NCI-H460 (cell line): Measurements from ENCODE around the gene TXNDC9. TPM values are rescaled to one million over a fixed set of nuclear protein-coding genes. Genes with fewer than 3 reads are reported as not detected.
"Not testable (repeated sequence)": the region's sequence is repeated elsewhere in the genome, so short reads cannot be mapped to it uniquely, and the experiment has no call there.

Experiments
- DNase-seq: peaks from one replicate; pipeline ENCODE4 v3.0.0-alpha.2; 2016; ENCODE audit warnings: low read depth; ENCODE audit errors: extremely low read depth
- polyA plus RNA-seq: library from polyadenylated mRNA; depleted of rRNA; stranded (reverse); fragments of >200 nt; gene quantifications from 2 replicates; pipeline ENCODE4 v1.2.3, GENCODE V29; 2014; cell fraction: nucleus; rRNA removed
- total RNA-seq: library from RNA; depleted of rRNA; stranded (reverse); fragments of >200 nt; shearing (Covaris generic); gene quantifications from 2 replicates; pipeline ENCODE4 v1.2.3, GENCODE V29; 2014; rRNA removed

Gene TXNDC9, protein sequence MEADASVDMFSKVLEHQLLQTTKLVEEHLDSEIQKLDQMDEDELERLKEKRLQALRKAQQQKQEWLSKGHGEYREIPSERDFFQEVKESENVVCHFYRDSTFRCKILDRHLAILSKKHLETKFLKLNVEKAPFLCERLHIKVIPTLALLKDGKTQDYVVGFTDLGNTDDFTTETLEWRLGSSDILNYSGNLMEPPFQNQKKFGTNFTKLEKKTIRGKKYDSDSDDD
- 63.1 and 66.5 TPM in 2 replicates for total RNA-seq
- 44.3 and 45.8 TPM in 2 replicates for polyA plus RNA-seq

GRCh38 chr2:99335911-99336803 lies at the start of gene TXNDC9:
TSS of gene TXNDC9 (minus strand) at chr2:99336333. CDS start at chr2:99333210, 3,123 bp downstream.
- DNase-seq: peak; percentile 99

DNA sequence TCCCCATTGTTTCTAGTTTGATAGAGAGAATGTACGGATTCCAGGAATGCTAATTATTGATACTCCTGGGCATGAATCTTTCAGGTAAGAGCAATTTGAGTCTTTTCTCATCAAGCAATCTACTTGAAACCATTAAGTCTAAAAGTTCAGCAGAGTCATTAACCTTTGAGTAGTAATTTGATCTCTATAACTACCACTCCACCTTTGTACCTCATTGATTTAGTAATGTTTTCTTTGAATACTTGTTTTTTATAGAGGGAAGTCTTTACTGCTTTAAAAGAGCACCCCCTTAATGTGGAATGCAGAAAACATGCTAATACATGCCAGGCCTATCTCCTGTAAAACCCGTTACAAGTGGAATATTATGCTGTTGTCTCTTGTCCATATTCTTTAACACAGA lies 46.0 kb upstream of the TXNDC9 start:
- no peak for DNase-seq

DNA sequence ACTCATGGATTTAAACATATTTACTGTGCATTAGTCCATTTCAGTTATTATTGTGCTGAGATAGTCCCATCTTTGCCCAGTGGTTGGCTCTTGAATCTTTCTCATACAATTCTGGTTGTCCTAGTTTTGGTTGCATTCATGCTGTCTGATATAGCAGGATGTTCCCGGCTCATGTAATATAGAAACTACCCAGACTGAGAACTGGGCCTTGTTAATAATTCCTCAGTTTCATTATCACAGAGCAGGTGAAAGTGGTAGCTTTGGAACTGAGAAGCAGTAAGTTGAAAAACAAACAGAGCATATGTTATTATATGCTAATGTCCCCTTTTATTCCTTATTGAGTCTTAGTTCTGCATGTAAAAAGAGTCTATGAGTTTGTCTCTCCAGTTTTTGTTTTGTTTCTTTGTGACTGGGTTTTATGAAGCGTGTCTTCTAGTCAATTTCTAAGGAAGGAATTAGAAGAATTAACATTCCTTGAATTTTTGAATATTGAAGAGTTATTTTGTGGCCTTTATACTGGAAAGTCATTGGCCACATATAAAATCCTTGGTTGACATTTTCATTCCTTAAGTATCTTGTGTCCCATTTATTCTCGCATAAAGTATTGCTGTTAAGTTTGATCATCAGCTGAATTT lies 44.4 kb upstream of the TXNDC9 start:
- no peak for DNase-seq

DNA sequence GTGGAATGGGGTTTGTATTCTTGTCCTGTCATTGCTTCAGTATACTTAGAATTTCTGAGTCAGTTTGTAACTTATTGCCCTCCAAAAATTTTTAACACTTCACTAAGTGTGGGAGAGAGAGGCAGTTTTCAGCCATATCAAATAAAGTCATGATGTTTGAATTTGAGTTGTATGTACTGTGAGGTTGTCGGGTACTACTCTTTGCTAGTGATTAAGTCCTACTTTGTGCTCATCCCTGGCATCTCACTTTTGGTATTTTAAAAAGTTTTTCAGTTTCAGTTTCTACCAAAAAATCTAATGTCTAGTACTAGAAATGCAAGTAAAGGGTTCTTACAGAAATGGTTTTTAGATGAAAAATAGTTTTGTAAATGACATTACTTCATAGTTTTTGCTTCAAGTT lies 41.7 kb upstream of the TXNDC9 start:
- DNase-seq: no peak

DNA sequence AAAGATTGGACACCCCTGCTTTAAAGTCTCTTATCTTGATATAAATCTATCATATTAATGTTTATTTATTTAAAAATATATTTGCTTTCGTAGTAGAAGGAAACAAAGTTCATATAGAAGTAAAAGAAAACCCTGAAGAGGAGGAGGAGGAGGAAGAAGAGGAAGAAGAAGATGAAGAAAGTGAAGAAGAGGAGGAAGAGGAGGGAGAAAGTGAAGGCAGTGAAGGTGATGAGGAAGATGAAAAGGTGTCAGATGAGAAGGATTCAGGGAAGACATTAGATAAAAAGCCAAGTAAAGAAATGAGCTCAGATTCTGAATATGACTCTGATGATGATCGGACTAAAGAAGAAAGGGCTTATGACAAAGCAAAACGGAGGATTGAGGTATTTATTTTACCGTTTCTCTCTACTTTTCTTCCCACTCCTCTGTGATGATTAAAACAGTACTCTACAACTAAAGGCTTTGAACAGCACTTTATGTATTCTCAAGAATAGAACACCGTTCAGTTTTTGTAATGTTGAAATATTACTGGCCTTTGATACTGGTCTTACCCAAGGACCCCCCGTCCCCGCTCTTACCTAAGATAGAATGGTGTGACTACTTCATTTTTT lies 40.2 kb upstream of the TXNDC9 start:
- DNase-seq: no peak

- DNase-seq: no peak
These were observed 38.6 kb upstream of the TXNDC9 start for GRCh38 chr2:99374747-99375146.

- DNase-seq: no peak
These were observed 37.0 kb upstream of the TXNDC9 start for GRCh38 chr2:99373144-99373543.

DNA sequence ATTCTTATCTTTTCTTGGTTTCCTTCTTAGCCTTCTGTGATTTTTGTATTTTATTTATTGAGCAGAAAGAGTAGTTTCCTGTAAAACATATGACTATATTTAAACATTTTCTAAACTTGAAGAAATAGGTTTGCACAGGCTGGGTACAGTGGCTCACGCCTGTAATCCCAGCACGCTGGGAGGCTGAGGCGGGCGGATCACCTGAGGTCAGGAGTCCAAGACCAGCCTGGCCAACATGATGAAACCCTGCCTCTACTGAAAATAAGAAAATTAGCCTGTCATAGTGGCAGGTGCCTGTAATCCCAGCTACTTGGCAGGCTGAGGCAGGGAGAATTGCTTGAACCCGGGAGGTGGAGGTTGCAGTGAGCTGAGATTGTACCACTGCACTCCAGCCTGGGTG lies 32.7 kb upstream of the TXNDC9 start:
- not testable (repeated sequence) for DNase-seq

DNA sequence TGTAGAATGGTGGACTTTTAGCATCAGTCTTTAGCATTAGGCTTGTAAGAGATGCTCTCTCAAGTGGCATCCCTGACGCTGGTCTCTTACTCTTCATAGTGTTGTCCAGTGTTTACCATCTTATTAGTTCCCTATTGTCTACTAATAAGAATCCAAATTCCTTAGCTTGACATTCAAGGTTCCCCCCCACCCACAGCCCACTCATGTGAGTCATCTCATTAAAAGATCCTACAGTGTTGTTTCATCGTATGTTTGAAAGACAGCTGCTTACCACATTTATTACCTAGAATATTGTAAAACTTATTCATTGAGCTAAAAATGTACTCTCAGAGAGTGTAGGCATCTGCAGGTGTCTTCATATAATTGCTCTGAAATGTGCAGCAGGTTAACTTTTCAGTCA lies 29.5 kb upstream of the TXNDC9 start:
- no peak for DNase-seq

DNA sequence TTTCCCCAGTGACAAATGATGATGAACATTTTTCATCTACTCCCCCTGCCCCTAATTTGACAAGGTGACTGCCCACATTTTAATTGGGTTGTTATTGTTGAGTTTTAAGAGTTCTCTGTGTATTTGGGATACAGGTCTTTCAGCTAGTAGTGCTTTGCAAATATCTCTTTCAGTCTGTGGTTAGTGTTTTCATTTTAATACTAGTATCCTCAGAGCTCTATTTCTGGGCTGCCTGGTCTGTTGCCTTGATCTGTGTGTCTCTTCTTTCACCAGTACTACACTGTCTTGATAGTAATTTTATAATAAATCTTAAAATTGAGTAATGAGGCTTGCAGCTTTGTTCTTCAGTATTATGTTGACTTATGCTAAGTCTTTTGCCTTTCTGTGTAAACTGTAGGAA lies 20.7 kb upstream of the TXNDC9 start:
- DNase-seq: no peak

DNA sequence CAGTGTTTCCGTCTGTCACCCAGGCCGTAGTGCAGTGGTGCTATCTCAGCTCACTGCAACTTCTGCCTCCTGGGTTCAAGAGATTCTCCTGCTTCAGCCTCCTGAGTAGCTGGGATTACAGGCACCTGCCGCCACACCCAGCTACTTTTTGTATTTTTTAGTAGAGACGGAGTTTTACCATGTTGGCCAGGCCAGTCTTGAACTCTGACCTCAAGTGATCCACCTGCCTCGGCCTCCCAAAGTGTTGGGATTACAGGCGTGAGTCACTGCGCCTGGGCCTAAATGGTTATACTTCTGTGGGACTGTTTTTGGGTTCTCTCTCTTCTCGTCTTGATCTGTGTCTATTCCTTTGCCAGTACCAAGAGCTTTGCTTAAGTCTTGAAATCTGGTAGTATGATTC lies 18.7 kb upstream of the TXNDC9 start:
- DNase-seq: not testable (repeated sequence)

DNA sequence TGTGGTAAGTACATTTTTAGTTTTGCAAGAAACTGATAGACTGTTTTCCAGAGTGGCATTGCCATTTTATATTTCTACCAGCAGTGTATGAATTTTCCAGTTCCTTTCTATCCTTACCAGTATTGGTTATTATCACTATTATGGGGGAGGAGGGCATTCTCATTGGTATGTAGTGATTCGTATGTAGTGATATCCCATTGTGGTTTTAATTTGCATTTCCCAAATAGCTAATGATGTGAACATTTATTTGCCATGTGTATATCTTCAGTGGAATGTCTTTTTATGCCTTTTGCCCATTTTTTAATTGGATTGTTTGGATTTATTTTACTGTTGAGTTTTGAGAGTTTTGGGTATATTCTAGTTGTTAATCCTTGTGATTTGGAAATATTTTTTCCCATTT lies 17.9 kb upstream of the TXNDC9 start:
- DNase-seq: no peak

- no peak for DNase-seq
These were observed 14.1 kb upstream of the TXNDC9 start for GRCh38 chr2:99350194-99350593.

GRCh38 chr2:99348173-99348572 lies 12.0 kb upstream of the TXNDC9 start:
- DNase-seq: no peak

DNA sequence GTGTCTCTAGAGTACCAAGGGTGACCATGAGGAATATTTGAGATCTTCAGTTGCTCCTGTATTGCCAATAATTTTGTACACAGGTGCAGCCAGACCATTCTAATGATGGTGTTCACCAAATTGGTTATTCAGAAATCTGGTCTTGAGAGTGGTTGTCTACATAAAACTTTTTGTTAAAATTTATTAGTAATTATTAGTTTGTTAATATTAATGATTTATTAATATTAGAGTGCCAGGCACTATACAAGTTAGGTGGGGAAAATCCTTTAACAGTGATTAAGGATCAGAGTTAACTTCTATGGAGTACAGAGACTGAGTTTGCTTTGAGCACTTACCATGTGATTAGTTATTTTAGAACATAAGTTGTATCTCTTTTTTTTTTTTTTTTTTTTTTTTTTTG lies 10.1 kb upstream of the TXNDC9 start:
- DNase-seq: no peak

DNA sequence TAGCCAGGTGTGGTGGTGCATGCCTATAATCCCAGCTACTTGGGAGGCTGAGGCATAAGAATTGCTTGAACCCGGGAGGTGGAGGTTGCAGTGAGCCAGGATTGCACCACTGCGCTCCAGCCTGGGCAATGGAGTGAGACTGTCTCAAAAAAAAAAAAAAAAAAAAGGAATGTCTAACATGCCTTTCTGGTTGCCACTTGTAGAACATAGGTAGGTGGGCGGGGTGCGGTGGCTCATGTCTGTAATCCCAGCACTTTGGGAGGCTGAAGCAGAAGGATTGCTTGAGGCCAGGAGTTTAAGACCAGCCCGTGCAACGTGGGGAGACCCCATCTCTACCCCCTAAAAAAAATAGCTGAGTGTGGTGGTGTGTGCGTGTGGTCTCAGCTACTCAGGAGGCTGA lies 9.3 kb upstream of the TXNDC9 start:
- not testable (repeated sequence) for DNase-seq

GRCh38 chr2:99342536-99342935 lies 6.4 kb upstream of the TXNDC9 start:
- DNase-seq: no peak

DNA sequence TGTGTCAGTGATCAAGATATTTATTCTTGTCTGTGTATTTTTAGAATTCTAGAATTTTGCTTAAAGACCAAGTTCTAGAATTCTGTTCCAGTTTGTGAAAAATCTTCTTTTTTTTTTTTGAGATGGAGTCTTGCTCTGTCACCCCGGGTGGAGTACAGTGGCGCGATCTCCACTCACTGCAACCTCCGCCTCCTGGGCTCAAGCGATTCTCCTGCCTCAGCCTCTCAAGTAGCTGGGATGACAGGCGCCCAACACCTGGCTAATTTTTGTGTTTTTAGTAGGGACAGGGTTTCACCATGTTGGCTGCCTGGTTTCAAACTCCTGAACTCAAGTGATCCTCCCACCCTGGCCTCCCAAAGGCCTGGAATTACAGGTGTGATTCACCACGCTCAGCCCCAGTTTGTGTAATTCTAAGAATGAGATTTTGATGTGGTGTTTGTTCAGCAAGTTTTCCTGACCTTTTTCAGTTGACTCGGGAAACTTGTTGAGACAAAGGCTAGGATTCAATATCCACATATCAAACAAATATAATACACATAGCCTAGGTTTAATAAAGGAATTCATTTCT lies 4.6 kb upstream of the TXNDC9 start:
- DNase-seq: no peak

DNA sequence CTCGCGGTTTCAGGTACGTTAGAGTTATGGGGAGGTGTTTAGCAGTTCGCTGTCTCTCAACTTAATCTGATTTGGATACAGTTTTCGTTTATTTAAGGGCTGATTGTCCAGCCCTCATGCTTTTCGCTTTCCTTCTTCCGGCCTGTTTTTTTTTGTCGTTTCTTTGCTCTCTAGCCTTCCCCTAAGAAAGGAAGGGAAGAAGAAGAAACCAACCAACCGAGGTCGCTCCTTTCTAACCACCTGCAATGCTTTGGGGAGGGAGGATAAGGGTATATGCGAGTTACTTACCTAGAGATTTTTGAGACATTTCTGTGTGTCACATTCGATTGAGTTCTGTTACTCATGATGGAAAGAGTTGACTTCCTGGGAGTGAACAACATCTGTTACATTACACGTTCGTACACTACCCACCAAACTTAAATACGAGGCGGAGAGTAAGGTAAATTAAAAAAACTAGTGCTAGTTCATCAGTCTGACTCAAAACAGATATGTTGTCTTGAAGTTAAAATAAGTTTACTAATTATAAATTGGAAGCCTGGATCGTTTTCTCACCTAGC lies 2.0 kb upstream of the TXNDC9 start:
- no peak for DNase-seq
